IPS-15b (cell line): ENCODE results near the gene GRK6.
"Not testable (repeated sequence)": the region's sequence is repeated elsewhere in the genome, so short reads cannot be mapped to it uniquely, and the experiment has no call there.

Source experiments
- H3K27me3 ChIP-seq: one replicate; pipeline ENCODE4 v1.6.1; 2013; ENCODE audit warnings: low read length; ENCODE audit not compliant: control insufficient read depth, insufficient read depth
- H3K36me3 ChIP-seq: one replicate; pipeline ENCODE4 v1.6.1; 2013; ENCODE audit warnings: low read length; ENCODE audit not compliant: control insufficient read depth, insufficient read depth
- H3K4me1 ChIP-seq: one replicate; pipeline ENCODE4 v1.6.1; 2013; ENCODE audit warnings: mild to moderate bottlenecking, low read length; ENCODE audit not compliant: control insufficient read depth, insufficient read depth
- H3K4me3 ChIP-seq: one replicate; pipeline ENCODE4 v1.5.1; 2013; ENCODE audit warnings: low read depth, low read length
- H3K9ac ChIP-seq: one replicate; pipeline ENCODE4 v1.6.1; 2013; ENCODE audit warnings: low read depth, mild to moderate bottlenecking, low read length
- H3K9me3 ChIP-seq: one replicate; pipeline ENCODE4 v1.6.1; 2013; ENCODE audit warnings: mild to moderate bottlenecking, low read length; ENCODE audit not compliant: control insufficient read depth, insufficient read depth

GRK6 gene

GRCh38 chr5:177417081-177417480, 9.4 kb upstream of the GRK6 start:
- not testable (repeated sequence) for H3K9me3 ChIP-seq, H3K4me3 ChIP-seq, H3K36me3 ChIP-seq, H3K4me1 ChIP-seq, H3K9ac ChIP-seq, H3K27me3 ChIP-seq

GRCh38 chr5:177419046-177419445, 7.4 kb upstream of the GRK6 start:
- no peak overlapping the region for H3K4me3 ChIP-seq
- H3K27me3 ChIP-seq, result no peaks in the 10 kb centered on the region
- H3K4me1 ChIP-seq, result no peaks in the 10 kb centered on the region
- no peaks in the 10 kb centered on the region for H3K36me3 ChIP-seq
- no peak overlapping the region for H3K9ac ChIP-seq
- H3K9me3 ChIP-seq, result no peaks in the 10 kb centered on the region

- not testable (repeated sequence) for H3K9ac ChIP-seq, H3K27me3 ChIP-seq, H3K9me3 ChIP-seq
Observed at GRCh38 chr5:177420472-177420871, 6.0 kb upstream of the GRK6 start.

GRCh38 chr5:177421062-177421798, 5.2 kb upstream of the GRK6 start:
- Histone ChIP-seq H3K9ac (no peak overlapping the region), H3K9me3 (no peaks in the 10 kb centered on the region), H3K4me1 (peaks cover 5% of the 10 kb centered on the region), H3K27me3 (no peaks in the 10 kb centered on the region), H3K4me3 (no peak overlapping the region), H3K36me3 (no peaks in the 10 kb centered on the region)

More at GRCh38 chr5:177420472-177420871, 6.0 kb upstream of the GRK6 start:
- not testable (repeated sequence) for H3K36me3 ChIP-seq, H3K4me1 ChIP-seq, H3K4me3 ChIP-seq

GRCh38 chr5:177423671-177424070, 2.8 kb upstream of the GRK6 start:
- Histone ChIP-seq H3K36me3 (peaks cover 2% of the 10 kb centered on the region), H3K9me3 (no peaks in the 10 kb centered on the region), H3K9ac (no peak overlapping the region), H3K4me1 (peaks cover 13% of the 10 kb centered on the region), H3K4me3 (no peak overlapping the region), H3K27me3 (no peaks in the 10 kb centered on the region)

- H3K9ac ChIP-seq, result peak overlapping the region; percentile 81
- H3K36me3 ChIP-seq, result peaks cover 5% of the 10 kb centered on the region
- no peaks in the 10 kb centered on the region for H3K27me3 ChIP-seq
- H3K9me3 ChIP-seq, result no peaks in the 10 kb centered on the region
- H3K4me3 ChIP-seq, result peak overlapping the region; percentile 73
- H3K4me1 ChIP-seq, result peaks cover 19% of the 10 kb centered on the region
Observed at GRCh38 chr5:177425196-177425800, 1.2 kb upstream of the GRK6 start.

GRCh38 chr5:177425801-177426565, 493 bp upstream of the GRK6 start:
- H3K9ac ChIP-seq, result peak overlapping the region; percentile 81
- no peaks in the 10 kb centered on the region for H3K9me3 ChIP-seq
- H3K36me3 ChIP-seq, result peaks cover 12% of the 10 kb centered on the region
- H3K4me3 ChIP-seq, result peak overlapping the region; percentile 73
- H3K27me3 ChIP-seq, result no peaks in the 10 kb centered on the region
- H3K4me1 ChIP-seq, result peaks cover 19% of the 10 kb centered on the region

GRCh38 chr5:177427211-177427822, 841 bp downstream of the GRK6 start:
- peaks cover 19% of the 10 kb centered on the region for H3K4me1 ChIP-seq
- peak overlapping the region; percentile 73 for H3K9ac ChIP-seq

GRCh38 chr5:177427919-177428573, 1.6 kb downstream of the GRK6 start:
- no peaks in the 10 kb centered on the region for H3K9me3 ChIP-seq
- peak overlapping the region; percentile 13 for H3K4me3 ChIP-seq
- peaks cover 33% of the 10 kb centered on the region for H3K36me3 ChIP-seq
- no peaks in the 10 kb centered on the region for H3K27me3 ChIP-seq
- H3K9ac ChIP-seq, result no peak overlapping the region
- peaks cover 19% of the 10 kb centered on the region for H3K4me1 ChIP-seq

More at GRCh38 chr5:177427211-177427822, 841 bp downstream of the GRK6 start:
- peaks cover 25% of the 10 kb centered on the region for H3K36me3 ChIP-seq
- no peaks in the 10 kb centered on the region for H3K27me3 ChIP-seq
- no peaks in the 10 kb centered on the region for H3K9me3 ChIP-seq
- peak overlapping the region; percentile 90 for H3K4me3 ChIP-seq

- H3K4me1 ChIP-seq, result peaks cover 19% of the 10 kb centered on the region
- H3K4me3 ChIP-seq, result no peak overlapping the region
- peaks cover 39% of the 10 kb centered on the region for H3K36me3 ChIP-seq
- no peaks in the 10 kb centered on the region for H3K9me3 ChIP-seq
- no peak overlapping the region for H3K9ac ChIP-seq
- no peaks in the 10 kb centered on the region for H3K27me3 ChIP-seq
Observed at GRCh38 chr5:177428574-177429217, 2.2 kb downstream of the GRK6 start.
